Activated CD4-positive, alpha-beta T cell treated with anti-CD3 and anti-CD28 coated beads, Interleukin-2, Interleukin-6, amounts not matched to agents 100 ng/mL and 50 ng/mL, durations not matched to agents 16 hours and 8 hours (primary cell): ENCODE data around the gene CNTN5.

Experiments
- DNase-seq: peaks from one replicate; pipeline ENCODE4 v3.0.0-alpha.2; 2020

CNTN5 gene

DNA sequence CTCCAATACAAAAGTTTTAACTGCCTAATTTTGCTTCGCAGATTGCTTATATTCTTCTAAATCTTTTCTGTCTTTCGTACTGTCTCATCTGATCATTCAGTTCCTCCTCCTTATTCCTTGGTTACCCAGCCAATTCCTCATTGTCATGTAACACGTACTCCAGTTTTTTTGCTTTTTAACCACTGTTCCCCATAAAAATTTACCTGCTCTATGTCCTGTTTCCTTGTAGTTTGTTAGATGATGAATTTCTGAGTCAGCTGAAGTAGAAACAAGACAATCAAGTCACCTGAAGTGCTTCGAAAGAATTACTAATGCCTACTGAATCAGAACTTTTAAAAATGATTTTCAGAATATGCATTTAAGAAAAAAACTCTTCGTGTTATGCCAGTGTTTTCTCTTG, 150.6 kb downstream of the CNTN5 start:
- DNase-seq: no peak

DNA sequence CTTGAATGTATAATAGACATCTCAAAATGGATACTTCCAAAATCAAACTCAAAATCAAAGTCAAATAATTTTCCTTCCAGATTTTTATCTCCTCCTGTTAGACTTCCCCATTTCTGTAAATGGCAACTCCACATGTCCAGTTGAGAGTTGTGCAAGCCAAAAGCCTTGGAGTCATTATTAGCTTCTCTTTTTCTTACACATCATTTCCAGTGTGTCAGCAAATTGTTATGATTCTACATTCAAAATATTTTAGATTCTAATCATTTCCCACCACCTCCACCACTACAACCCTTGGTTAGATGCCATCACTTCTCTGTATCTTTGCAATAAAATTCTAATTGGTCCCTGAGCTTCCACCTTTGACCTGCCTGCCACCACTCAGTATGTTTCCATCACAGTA, 155.7 kb downstream of the CNTN5 start:
- no peak for DNase-seq

DNA sequence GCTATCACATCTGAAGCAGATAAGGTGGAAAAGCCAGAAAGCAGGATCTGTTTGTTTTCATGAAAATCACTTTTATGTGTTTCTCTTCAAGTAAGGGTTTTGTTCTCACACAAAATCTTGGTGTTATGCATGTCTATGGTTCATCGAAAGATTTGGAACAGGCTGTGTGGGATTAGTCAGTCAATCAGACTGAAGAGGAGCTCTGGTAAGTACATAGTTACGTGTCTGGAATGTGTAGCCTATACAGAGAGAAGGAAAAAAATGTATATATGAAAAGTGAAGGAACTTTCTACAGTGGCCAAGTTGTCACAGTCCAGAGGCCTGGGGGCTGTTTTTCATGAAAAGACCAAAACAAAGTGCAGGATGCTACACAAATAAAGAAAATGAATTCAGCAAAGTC, 156.7 kb downstream of the CNTN5 start:
- no peak for DNase-seq

DNA sequence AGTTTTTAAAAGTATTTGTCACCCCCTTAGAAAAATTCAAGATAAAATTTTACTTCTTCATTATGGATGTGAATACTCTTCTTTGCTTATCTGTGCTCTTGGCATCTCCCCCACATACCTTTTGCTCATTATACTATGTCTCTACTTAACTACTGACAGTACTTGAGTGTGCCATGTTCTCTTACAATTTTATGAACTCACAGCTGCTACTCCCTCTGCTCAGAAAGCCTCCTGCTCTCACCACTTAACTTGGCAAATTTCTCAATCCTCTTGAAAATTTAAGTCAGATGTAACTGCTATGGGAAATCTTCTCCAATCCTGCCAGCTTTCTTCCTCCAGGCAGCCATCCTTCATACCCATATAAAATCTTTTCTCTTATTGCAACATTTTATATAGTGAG, 163.4 kb downstream of the CNTN5 start:
- DNase-seq: no peak

DNA sequence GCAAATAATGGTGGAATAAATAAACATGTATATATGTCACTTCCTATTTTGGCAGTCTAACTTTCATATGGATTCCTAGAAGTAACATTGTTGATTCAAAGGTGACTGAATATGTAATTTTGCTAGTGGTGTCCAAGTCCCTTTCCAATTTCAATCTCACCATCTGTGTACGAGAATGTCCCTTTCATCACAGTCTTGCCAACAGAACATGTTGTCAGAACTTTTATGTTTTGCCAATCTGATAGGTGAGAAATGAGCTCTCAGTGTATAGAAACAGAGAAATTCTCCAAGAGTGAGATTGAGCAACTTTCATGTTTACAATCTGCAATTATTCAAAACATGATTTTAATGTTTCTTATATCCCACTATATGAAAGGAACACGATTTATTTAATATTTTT, 167.5 kb downstream of the CNTN5 start:
- no peak for DNase-seq

DNA sequence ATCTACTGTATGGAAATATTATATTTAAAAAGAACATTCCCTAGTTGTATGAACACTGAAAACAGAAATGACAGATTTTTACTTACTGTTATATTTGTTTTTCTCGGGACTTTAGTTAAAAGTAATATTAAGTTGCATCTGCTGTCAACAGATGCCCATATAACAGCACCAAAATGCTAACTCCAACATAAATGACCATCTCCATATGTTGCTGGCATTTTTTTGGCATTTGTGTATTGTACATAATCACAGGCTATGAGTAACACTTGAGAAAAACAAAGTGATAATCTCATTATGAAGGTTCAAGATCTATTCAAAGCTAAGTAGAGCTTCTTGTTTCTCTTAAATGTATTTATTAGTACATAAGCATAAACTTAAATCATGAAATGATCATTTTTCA, 172.0 kb downstream of the CNTN5 start:
- no peak for DNase-seq

DNA sequence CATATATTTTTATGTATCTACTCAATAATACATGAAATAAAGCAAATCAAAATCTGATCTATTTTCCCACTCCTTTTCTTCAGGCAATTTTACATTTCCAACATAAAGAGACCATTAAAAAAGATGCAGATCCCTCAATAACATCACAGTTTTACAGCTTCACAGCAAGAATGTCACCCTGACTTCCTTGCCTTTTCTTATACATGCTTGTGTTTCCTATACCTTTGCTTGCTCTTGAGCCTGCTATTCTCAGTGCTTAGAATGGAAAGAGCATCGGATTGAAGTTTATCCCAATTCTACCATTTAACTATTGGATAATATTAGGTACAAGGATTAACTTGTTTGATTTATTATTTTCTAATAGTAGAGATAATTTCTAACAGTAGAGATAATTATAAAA, 176.7 kb downstream of the CNTN5 start:
- no peak for DNase-seq

DNA sequence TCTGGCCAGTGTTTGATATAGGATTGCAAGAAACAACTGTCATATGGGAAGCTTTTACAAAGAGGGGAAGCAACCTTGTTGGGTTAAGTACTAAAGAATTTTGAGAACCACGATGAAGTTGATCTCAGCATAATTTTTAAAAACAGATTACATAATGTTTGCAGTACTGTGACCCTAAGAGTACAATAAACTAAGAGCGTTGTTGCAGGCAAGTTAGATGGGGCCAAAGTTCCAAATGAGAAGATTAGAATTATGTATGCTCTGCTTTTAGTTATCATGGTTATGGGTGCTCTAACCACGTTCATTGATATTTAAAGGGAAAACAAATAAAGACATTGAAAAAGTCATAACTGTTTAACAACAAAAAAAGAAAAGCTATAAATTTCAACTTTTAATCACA, 177.5 kb downstream of the CNTN5 start:
- DNase-seq: no peak

DNA sequence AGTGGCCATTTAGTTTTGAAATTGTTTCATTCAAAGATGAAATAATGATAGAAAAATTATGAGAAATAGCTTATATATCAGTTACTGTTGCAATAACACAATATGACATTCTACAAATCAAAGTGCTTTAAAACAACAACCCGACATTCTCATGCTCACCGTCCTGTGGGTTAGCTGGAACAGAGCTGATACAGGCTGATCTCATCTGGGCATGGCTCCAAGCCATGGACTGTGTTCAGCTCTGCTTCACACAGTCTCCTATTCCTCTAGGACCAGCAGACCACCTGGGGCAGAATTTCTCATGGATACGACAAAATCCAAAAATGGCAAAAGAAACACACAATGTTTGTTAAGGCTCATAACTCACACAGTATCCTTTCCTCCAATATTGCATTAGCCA, 178.6 kb downstream of the CNTN5 start:
- DNase-seq: no peak

DNA sequence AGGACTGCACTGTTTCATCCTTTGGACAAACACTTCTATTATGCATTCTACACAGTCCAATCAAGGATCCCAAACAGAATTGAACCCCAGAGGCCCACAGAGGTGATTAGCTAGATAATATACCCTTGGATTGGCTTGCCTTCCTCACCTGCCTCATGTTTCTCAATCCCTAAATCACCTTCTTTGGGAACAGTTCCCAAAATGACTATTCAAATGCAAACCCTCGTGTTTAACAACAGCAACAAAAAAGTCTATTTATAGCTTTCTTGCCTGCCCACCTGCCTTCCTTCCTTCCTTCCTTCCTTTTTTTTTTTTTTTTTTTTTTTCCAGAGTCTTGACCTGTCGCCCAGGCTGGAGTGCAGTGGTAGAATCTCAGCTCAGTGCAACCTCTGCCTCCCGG, 180.0 kb downstream of the CNTN5 start:
- DNase-seq: no peak

DNA sequence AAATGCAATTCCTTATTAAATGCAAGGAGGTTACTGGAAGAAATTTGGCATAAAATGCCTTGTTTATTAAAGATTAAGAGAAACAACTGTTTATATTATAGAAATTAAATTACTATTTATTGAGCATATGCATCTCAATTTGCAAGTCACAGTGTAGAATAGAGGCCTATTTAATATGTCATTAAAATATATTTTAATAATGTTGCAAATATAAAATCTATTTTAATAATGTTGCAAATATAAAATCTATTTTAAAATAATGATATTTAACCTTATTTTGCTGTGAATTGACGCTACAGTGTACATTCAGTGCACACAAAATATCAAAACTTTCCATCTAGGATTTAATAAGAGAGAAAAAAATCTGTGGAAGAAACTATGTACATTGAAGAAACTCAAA, 188.1 kb downstream of the CNTN5 start:
- DNase-seq: no peak

DNA sequence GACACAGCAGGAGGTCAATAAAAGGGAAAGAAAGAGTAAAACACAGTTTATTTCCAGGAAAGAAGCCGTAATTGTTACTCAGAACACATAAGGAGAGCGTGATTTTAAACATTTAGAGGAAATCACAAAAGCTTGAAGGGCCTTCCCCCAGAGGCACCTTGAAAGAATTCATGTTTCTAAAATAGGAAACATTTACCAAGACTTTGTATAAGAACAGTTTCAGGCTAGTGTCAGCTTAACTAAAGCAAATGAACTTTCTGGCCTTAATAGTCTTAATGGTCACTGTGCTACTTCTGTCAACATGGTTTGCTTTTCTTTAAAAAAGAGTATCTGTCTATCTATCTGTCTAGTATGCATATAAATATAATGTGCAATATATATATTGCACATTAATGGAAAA, 208.8 kb downstream of the CNTN5 start:
- DNase-seq: no peak

DNA sequence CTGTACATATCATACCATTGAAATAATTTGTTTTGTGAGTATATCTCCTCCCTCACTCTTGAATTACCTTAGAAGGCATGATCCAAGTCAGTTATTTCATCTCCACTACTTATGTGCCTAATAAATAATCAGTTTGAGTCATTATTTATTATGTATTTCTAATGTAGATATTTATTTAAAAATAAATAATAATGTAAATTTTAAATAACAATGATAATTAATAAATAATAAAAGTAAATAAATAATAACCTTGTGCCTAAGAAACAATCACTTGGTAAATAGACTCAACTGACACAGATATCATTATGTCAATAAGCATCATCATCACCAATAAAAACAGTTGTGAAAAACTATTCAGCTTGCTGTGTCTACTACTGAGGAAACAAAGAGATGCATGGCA, 213.8 kb downstream of the CNTN5 start:
- no peak for DNase-seq

DNA sequence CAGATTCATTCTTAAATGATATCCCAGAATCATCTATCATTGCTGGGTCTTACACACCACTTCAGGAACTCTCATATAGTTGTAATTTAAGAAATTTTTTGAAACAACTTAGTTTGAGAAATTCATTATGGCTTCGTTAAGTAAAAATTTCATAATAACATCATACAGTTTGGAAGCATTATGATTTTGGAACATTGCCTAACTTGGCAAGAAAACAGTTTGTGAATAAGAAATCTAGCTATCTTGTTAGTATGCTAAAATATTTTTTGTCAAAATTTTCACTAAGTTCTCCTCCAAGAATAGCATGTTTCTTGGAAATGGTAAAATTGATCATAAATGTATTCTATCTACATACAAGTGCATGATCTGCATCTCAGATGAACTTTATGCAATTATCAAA, 217.7 kb downstream of the CNTN5 start:
- DNase-seq: no peak

DNA sequence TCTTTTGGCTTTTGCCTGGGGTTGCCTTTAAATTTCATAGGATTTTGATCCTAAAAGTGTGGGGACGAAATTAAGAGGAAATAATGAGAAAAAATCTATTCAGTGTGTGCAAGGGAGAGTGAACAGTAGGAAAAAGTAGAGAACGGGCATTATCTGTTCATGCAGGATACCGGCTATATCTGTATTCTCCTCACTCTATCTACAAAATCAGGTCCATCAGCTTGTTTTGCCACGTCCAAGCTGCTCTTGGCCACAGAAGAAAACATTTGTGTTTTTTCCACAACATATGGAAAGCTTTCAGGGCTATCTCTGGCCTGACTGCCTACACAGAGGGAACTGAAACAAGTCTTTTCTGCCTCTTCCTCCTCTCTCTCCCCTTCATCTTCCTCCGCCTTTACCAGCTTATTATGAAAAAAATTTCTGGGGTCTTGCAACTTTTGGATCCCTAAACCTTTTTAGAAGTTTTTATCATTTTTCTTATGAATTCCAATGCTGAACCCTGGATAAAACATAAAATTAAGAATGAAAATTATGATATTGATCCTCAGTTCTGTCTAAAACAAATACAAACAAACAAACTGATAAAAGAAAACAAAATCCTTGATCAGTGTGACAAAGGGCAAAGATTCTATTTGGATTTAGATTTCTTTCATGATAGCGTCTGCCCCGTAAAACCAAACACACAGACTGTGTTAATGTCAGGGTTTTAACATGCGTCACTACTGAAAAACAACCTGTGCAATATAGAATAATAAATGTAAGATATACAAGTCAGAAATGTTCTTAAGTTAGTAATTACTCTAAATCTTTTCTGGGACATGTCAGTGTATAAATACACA, 219.7 kb downstream of the CNTN5 start:
- no peak for DNase-seq

DNA sequence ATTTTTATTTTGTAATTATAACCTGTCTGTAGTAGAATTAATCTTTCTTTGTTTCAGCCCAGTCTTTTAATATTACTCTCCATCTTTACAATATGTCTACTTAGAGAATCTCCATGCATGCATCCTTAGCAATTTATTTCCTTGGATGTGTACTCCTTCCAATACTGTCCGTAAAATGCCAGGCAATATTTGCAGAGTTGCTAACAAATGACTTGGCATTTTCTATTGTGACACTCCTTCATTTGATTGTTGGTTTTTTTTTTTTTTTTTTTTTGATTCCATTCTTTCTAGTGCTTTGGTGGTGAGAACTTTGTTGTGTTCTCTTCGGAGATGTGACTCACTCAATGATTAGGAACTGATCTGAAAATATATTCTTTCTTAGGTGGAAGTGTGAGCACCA, 220.3 kb downstream of the CNTN5 start:
- no peak for DNase-seq

DNA sequence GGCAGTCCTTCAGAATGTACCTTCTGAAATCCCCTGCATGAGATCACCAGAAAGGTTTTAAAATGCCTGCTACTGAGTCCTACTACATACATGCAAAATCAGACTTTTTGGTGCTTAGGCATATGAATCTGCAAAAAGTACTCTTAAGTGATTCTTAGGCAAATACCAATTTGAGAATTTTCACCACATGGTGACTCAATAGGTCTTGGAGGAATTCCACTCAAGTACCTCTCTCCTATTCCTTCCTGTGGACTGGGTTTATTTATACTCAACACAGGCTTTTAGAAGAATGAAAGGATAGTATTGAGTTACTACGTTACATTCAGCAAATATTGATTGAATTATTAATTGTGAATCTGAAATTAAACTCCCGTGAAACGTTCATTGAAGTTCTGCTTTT, 223.9 kb downstream of the CNTN5 start:
- no peak for DNase-seq

DNA sequence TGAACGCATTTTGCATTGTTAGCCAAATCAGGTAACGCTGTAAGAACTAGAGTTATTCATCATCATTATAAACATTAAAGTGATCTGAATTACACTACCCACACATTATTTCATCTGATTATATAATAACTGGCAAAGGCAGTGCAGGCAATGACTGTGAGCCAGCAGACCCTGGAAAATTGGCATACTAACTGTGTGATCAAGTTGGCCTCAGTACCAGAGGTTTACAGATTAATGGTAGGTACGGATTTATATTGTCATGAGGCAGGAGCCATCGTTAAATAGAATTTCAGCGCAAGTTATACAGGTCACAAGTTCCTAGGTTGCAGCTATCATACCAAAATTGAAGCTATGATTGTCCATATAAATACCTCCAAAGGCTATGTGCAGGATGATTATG, 225.4 kb downstream of the CNTN5 start:
- no peak for DNase-seq

DNA sequence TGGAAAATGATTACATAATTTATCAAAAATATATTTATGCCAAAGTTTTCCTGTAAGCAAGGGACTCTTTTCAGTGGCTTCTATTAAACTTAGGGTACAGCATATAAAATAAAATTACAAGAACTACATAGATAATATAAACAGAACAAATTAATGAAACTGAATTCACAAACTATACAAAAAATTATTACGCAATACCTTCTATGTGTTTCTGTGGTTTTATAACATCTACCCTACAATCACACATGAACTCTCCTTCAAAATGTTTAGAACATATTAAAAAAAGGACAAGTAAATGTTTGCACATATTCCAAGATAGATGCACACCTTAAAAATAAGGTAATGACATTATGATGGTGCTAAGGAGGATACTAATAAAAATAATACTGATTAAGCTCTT, 235.9 kb downstream of the CNTN5 start:
- DNase-seq: no peak

DNA sequence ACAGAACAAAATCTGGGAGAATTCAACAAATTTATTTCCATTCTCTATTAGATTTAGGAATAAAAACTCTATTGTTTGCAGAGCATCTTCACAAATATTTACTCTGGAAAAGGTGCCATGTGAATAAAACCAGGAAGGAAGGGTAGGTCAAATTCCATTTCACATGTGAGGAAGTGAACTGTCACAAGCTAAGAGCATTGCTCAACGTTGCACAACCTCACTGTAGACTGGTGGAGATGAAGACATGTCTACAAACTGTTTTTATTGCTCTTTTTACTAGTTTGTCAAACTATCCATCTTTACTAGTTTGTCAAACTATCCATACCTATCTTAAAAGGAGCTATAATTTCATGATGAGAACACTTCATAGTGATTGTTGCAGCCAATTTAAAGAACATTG, 236.4 kb downstream of the CNTN5 start:
- DNase-seq: no peak

DNA sequence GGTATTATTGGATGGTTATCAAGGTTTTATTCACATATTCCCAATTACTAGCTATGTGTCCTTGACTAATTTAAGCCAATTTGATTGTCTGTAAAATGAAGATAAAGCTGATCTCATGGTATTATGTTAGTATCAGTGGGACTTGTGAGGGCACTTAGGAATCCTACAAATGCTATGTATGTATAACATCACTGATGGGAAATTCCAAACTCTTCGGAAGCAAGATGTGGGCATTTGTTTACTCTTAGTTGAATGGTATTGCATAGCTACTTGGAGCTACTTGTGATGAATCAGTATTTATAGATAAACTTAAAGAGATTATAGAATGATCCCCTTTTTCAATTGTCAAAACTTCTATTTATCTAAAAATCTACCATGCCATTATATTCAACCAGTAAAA, 239.9 kb downstream of the CNTN5 start:
- DNase-seq: no peak

DNA sequence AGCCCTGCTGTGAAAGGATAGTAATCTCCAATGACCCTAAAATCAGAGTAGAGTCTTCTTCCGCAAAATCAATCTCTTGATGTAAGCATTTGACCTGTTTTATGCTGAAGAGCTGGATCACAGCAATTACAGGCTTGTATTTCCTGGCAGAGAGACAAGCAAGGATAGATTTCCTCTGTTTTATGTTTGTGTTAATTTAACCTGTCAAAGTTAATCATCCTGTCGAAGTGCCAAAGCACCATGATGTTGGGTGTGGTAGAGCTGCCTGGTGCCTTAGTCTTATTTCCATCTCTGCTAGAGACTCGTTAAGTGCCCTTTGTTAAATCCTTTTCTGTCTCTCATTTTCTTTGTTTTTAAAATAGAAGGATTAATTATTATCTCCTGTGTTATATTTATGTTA, 248.1 kb downstream of the CNTN5 start:
- no peak for DNase-seq

DNA sequence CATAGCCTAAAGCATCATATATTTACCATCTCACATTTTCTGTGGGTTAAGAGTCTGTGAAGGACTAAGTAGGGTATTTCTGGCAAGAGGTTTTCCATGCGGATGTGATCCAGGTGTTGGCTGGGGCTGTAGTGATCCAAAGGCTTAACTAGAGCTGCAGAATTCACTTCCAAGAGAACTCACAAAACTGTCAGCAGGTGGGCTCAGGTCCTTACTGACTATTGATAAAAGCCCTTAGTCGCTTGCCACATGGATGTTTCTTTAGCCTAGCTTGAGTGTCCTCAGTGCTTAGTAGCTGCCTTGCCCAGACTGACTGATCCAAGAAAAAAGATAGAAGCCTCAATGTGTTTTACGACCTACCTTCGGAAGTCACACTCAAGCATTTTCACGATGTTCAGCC, 250.8 kb downstream of the CNTN5 start:
- no peak for DNase-seq

DNA sequence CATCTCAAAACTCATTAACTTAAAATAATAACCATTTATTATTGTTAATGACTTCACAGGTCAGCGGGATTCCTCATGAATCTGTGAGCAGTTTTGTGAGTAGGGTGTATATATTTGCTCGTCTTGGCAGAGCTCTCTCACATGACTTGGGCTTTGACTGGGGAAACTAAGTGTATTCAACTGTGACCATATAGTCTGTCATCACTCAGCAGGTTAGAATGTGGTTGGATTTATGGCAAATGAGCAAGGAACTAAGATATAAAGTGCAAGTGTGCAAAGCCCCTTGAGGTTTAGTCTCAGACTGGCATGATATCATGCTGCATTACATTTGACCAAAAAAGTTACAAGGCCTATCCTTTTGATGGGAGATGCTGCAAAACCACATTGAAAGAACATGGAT, 254.8 kb downstream of the CNTN5 start:
- DNase-seq: no peak

DNA sequence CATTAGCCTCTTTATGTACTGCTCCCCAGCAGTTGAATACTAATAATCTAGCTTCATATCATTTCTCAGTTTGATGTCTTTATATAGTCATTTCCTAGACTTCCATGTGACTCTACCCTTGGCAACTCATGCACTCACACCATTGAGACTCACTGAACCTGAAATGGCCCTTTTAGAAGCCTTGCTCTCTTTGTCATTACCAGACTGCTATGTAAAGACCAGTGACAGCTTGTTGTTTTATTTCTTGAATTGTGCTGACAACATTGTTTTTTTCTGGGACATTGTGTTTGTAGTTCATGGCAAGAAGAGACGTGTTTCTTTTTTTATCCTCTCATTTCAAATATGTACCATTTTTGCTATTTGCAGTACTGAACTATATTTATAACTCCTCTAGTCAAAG, 256.5 kb downstream of the CNTN5 start:
- DNase-seq: no peak

DNA sequence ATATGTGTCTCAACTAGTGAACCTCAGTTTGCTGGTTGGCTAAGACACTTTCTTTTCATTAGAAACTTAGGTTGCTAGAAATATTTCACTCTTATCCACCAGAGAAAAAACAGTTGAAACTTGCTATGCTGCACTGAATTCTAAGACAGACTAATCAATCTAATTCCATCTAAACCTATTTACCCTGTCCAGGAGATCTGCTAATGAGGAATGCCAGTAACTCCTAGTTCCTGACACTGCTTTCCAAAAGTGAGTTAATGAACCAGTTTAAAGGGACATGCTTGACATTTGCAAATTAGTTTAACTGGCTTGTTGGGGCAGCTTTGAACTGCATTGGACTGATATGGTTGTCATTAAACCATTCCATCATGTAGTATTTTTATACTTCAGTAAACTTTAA, 258.5 kb downstream of the CNTN5 start:
- no peak for DNase-seq
